ENCODE measurements around the gene LAMA1.

- TF ChIP-seq CTCF (IDR thresholded peaks at IDR 0.05), result no peak
- TF ChIP-seq POLR2A (IDR thresholded peaks at IDR 0.05), result no peak
These were observed 166.1 kb downstream of the LAMA1 start for GRCh38 chr18:6951336-6952090.
